TTC549 (cell line): ENCODE data around the gene LYG1.

ENCODE experiments used
- FAIRE-seq: peaks from 2 replicates; lab custom pipeline; 2012; peaks lifted over from hg19 to GRCh38; lab: Jason Lieb, UNC

The LYG1 gene

GRCh38 chr2:99261242-99261641 lies 39.8 kb downstream of the LYG1 start:
- FAIRE-seq: no peak

- FAIRE-seq: no peak
Measured at GRCh38 chr2:99260184-99260583, 40.8 kb downstream of the LYG1 start.

GRCh38 chr2:99259465-99259864 lies 41.5 kb downstream of the LYG1 start:
- no peak for FAIRE-seq

- FAIRE-seq: no peak
Measured at GRCh38 chr2:99256677-99257076, 44.3 kb downstream of the LYG1 start.

GRCh38 chr2:99255491-99256318 lies 45.3 kb downstream of the LYG1 start, which contains the start of gene LYG2:
LYG2 (minus strand) TSS chr2:99255666; CDS start chr2:99254260, 1,406 bp downstream.
- FAIRE-seq: no peak

DNA sequence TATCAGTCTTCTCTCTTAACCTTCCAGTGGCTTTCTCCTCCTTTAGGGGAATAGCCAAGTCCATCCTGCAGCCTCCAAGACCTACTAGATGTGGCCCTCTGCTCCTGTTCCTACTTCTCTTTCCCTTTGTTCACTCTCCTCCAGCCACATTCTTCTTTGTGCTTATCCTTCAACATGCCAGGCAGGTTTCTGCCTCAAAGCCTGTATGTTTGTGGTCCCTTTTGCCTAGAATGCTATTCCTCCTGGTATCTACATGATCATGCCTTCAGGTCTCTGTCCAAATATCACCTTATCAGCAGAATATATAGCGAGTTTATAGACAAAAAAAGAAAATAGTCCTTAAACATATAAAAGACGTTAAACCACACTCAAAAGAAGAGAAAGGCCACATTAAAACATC lies 51.0 kb downstream of the LYG1 start:
- no peak for FAIRE-seq

GRCh38 chr2:99242151-99242550 lies 58.8 kb downstream of the LYG1 start:
- no peak for FAIRE-seq

GRCh38 chr2:99240431-99240830 lies 60.6 kb downstream of the LYG1 start:
- no peak for FAIRE-seq

DNA sequence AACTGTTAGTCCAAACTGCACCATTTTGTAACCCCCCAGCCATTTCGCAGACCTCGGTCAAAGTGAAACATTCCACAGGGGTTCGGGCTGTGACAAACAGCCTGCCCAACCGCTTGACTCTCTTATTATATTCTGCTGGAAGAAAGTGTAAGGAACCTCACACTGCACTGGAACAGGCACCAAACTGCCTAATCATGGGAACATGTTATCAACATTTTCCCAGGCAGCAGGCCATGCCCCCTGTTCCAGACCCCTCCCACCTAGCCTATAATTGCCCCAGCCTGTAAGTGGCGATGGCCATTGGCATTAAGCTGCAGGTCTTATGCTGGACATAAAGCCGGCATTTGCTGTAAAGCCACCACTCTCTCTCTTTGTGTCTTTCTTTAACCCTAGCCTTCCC lies 62.4 kb downstream of the LYG1 start:
- FAIRE-seq: no peak
